Natural killer cell (primary cell): Measurements from ENCODE around the gene OR4N5. TPM values are rescaled to one million over a fixed set of nuclear protein-coding genes. Genes with fewer than 3 reads are reported as not detected.

Source experiments
- ATAC-seq, 3 donors: fragments of 150-1000 bp in 2 of 3; fragments of 200-7000 bp in 1 of 3; cut with Tn5 transposase; 1 replicate in 1 of 3; 2 replicates in 2 of 3; pipeline ENCODE4 v1.10.0; 2021; ENCODE audit warnings: mild to moderate bottlenecking in 2 of 3, moderate library complexity in 2 of 3
- DNase-seq, 2 donors: peaks; one replicate each; pipeline versions ENCODE4 v3.0.0 to v3.0.0-alpha.2; 2013 to 2021; ENCODE audit warnings: mixed read lengths in 1 of 2
- H3K27ac ChIP-seq: one replicate; pipeline ENCODE4 v1.5.1; 2013; ENCODE audit warnings: mild to moderate bottlenecking, low read length
- H3K27me3 ChIP-seq: one replicate; pipeline ENCODE4 v1.6.1; 2013; ENCODE audit warnings: low read length; ENCODE audit not compliant: control insufficient read depth, insufficient read depth
- H3K36me3 ChIP-seq: one replicate; pipeline ENCODE4 v1.6.1; 2013; ENCODE audit warnings: low read length; ENCODE audit not compliant: control insufficient read depth, insufficient read depth
- H3K4me1 ChIP-seq: one replicate; pipeline ENCODE4 v1.6.1; 2013; ENCODE audit warnings: low read length; ENCODE audit not compliant: control insufficient read depth, insufficient read depth
- H3K4me3 ChIP-seq: one replicate; pipeline ENCODE4 v1.5.1; 2013; ENCODE audit warnings: low read length
- H3K9me3 ChIP-seq: one replicate; pipeline ENCODE4 v1.6.1; 2013; ENCODE audit warnings: low read length; ENCODE audit not compliant: control insufficient read depth, insufficient read depth
- H3K27ac Mint-ChIP-seq, 2 donors: one replicate each; pipeline ENCODE4 v1.8.0; 2022; ENCODE audit warnings: mild to moderate bottlenecking in 2 of 2, mixed read lengths in 2 of 2, moderate library complexity in 1 of 2
- H3K27me3 Mint-ChIP-seq, 2 donors: one replicate each; pipeline ENCODE4 v1.8.0; 2022; ENCODE audit warnings: low read depth in 2 of 2, mixed read lengths in 2 of 2
- H3K36me3 Mint-ChIP-seq: one replicate; pipeline ENCODE4 v1.8.0; 2022; ENCODE audit warnings: mixed read lengths
- H3K4me1 Mint-ChIP-seq, 2 donors: one replicate each; pipeline ENCODE4 v1.8.0; 2022; ENCODE audit warnings: mixed read lengths in 2 of 2
- H3K4me3 Mint-ChIP-seq: one replicate; pipeline ENCODE4 v1.8.0; 2022; ENCODE audit warnings: mild to moderate bottlenecking, moderate library complexity, mixed read lengths
- H3K9me3 Mint-ChIP-seq, 2 donors: one replicate each; pipeline ENCODE4 v1.8.0; 2022; ENCODE audit warnings: mixed read lengths in 2 of 2
- CTCF ChIP-seq: fragments of 200-600 bp; IDR thresholded peaks from one replicate; pipeline ENCODE4 v1.8.0; 2022; ENCODE audit warnings: antibody characterized with exemption
- WGBS: methylation state at CpG from one replicate; pipeline ENCODE4 v1.1.7; 2013; ENCODE audit warnings: missing lambda C conversion rate; ENCODE audit not compliant: insufficient coverage; 5-methylcytosine and 5-hydroxymethylcytosine counted together
- intact Hi-C: fragments of 100-400 bp; cut with micrococcal nuclease; formaldehyde crosslinking; loops from one replicate; pipeline ENCODE4 v1.14.2; 2022
- total RNA-seq, 4 donors: library from RNA; stranded (reverse); fragments of 120-200 nt in 1 of 4; gene quantifications; one replicate each; pipeline versions ENCODE4 v1.2.3 to v1.2.4, GENCODE V29; 2013 to 2022

The OR4N5 gene
- total RNA-seq, 3 donors from 2014 or later (not counting 1 experiment from before 2014, with no cell fraction given): not detected

DNA sequence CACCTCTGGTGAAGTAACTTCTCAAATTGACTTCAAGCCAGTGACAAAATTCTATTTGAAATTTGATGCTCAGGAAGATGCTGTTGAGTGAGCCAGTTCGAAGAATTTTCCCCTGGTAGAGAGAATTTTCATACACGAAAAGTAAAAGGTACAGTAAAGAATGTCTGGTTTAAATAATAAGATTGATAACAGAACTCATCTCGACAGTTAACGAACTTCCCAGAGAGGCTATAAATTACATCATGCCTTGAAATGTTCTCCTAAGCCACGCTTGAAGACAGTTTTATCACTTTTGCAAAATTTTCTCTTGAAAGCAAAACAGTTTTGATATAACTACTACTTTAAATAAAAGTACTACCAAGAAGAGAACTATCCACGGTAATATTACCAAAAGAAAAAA is 37.7 kb downstream of the OR4N5 start:
- Histone ChIP-seq H3K27ac (no peak overlapping the region), H3K4me3 (no peak overlapping the region), H3K36me3 (no peaks in the 10 kb centered on the region), H3K4me1 (no peaks in the 10 kb centered on the region), H3K27me3 (no peaks in the 10 kb centered on the region), H3K9me3 (no peaks in the 10 kb centered on the region)
- 77% methylated on average over 4 of the region's 6 CpGs for WGBS
- no peaks in the 10 kb centered on the region for H3K4me1 Mint-ChIP-seq
- peaks cover 0 to 5% of the 10 kb centered on the region in 2 donors for H3K9me3 Mint-ChIP-seq
- peaks cover 0 to 4% of the 10 kb centered on the region in 2 donors for H3K27me3 Mint-ChIP-seq
- H3K36me3 Mint-ChIP-seq: no peaks in the 10 kb centered on the region
- H3K4me3 Mint-ChIP-seq: no peak overlapping the region
- no peak for DNase-seq
- no peak for ATAC-seq
- TF ChIP-seq CTCF: no peak
- H3K27ac Mint-ChIP-seq: no peak overlapping the region
- intact Hi-C loops: no loop called here

DNA sequence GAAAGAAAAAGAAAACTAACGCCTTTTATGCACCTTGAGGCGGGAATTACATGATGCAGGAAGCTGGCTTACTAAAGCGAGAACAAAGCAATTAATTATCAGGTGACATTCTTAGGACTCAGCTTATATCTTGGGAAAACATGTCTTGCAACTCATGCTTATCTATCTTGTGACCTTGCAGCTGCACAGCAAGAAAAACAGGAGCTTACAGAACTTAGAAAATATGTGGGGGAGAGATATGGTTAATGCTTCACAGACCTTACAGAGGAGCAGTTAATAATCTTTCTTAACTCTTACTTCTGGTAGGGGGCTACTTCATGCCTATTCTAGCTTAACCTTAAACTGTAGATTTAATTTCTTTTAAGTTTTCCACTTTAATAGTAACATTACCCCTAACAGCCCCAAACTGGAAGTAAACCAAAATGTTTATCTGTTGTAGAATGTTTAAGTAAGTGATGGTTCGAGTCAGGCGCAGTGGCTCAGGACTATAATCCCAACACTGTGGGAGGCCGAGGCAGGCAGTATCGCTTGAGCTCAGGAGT is 38.9 kb downstream of the OR4N5 start:
- no peaks in the 10 kb centered on the region for H3K4me1 ChIP-seq
- DNase-seq (no peak), ATAC-seq (no peak)
- Mint-ChIP-seq H3K9me3 (peaks cover 0 to 7% of the 10 kb centered on the region in 2 donors), H3K4me1 (no peaks in the 10 kb centered on the region), H3K27me3 (peaks cover 0 to 6% of the 10 kb centered on the region in 2 donors), H3K36me3 (no peaks in the 10 kb centered on the region), H3K4me3 (no peak overlapping the region), H3K27ac (no peak overlapping the region)
- WGBS: 65% methylated on average over 7 of the region's 7 CpGs
- intact Hi-C loops: no loop called here
- H3K36me3 ChIP-seq: no peaks in the 10 kb centered on the region
- no peaks in the 10 kb centered on the region for H3K27me3 ChIP-seq
- no peak overlapping the region for H3K27ac ChIP-seq
- no peak overlapping the region for H3K4me3 ChIP-seq
- H3K9me3 ChIP-seq: no peaks in the 10 kb centered on the region
- no peak for TF ChIP-seq CTCF

DNA sequence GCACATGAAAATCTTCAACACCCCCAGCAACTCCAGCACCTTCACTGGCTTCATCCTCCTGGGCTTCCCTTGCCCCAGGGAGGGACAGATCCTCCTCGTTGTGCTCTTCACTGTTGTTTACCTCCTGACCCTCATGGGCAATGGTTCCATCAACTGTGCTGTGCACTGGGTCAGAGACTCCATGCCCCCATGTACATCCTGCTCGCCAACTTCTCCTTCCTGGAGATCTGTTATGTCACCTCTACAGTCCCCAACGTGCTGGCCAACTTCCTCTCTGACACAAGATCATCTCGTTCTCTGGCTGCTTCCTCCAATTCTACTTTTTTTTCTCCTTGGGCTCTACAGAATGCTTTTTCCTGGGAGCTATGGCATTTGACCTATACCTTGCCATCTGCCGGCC is 40.6 kb downstream of the OR4N5 start:
- Histone ChIP-seq H3K4me1 (no peaks in the 10 kb centered on the region), H3K27me3 (no peaks in the 10 kb centered on the region), H3K27ac (no peak overlapping the region), H3K9me3 (no peaks in the 10 kb centered on the region), H3K4me3 (no peak overlapping the region), H3K36me3 (no peaks in the 10 kb centered on the region)
- Mint-ChIP-seq H3K27ac (no peak overlapping the region), H3K27me3 (peaks cover 0 to 6% of the 10 kb centered on the region in 2 donors), H3K4me1 (no peaks in the 10 kb centered on the region), H3K9me3 (peaks cover 0 to 7% of the 10 kb centered on the region in 2 donors), H3K36me3 (no peaks in the 10 kb centered on the region), H3K4me3 (no peak overlapping the region)
- intact Hi-C loops: no loop called here
- no peak for DNase-seq
- 40% methylated on average over 5 of the region's 5 CpGs for WGBS
- ATAC-seq: no peak
- no peak for TF ChIP-seq CTCF

- H3K4me1 Mint-ChIP-seq: no peaks in the 10 kb centered on the region
- no peak overlapping the region for H3K27ac Mint-ChIP-seq
- peaks cover 0 to 6% of the 10 kb centered on the region in 2 donors for H3K27me3 Mint-ChIP-seq
- no peak for TF ChIP-seq CTCF
- no peaks in the 10 kb centered on the region for H3K36me3 Mint-ChIP-seq
- Histone ChIP-seq H3K36me3 (no peaks in the 10 kb centered on the region), H3K4me3 (no peak overlapping the region), H3K4me1 (no peaks in the 10 kb centered on the region), H3K27me3 (no peaks in the 10 kb centered on the region), H3K9me3 (no peaks in the 10 kb centered on the region), H3K27ac (no peak overlapping the region)
- ATAC-seq: no peak
- H3K4me3 Mint-ChIP-seq: no peak overlapping the region
- intact Hi-C loops: no loop called here
- WGBS: 83% methylated on average over 2 of the region's 2 CpGs
- H3K9me3 Mint-ChIP-seq: peaks cover 0 to 7% of the 10 kb centered on the region in 2 donors
- no peak for DNase-seq
Observed at GRCh38 chr14:20179880-20180279, 41.3 kb downstream of the OR4N5 start.
